IMR-90 (cell line): Measurements from ENCODE around the gene OR9A2. TPM values are rescaled to one million over a fixed set of nuclear protein-coding genes. Genes with fewer than 3 reads are reported as not detected.

Source experiments
- ATAC-seq: fragments of 200-7000 bp; cut with Tn5 transposase; 2 replicates; pipeline ENCODE4 v1.9.1; 2020; ENCODE audit warnings: low read depth, mild to moderate bottlenecking, moderate library complexity
- BruUV-seq: library from RNA; stranded (reverse); fragments of 400-500 nt; replicated peaks from 2 replicates; lab custom pipeline; 2021; lab: Mats Ljungman, UMichigan
- CTCF ChIA-PET: fragments of 300-600 bp; formaldehyde crosslinking; extraction: SDS; loops from one replicate; lab custom pipeline; 2021; ENCODE audit warnings: antibody characterized with exemption; lab: Yijun Ruan, JAX
- POLR2A ChIA-PET: fragments of 300-600 bp; sonication (Branson Sonifier 250); formaldehyde crosslinking; loops from one replicate; lab custom pipeline; 2022; ENCODE audit warnings: antibody characterized with exemption; ENCODE audit not compliant: unreplicated experiment; lab: Charles Lee
- DNase-seq: peaks from one replicate; pipeline ENCODE4 v3.0.0; 2013
- H2AFZ ChIP-seq: replicated peaks from 2 replicates; pipeline ENCODE3; 2013; ENCODE audit warnings: low read length, mild to moderate bottlenecking; ENCODE audit not compliant: poor library complexity
- H2AK5ac ChIP-seq: 2 replicates; pipeline ENCODE4 v1.6.1; 2013; ENCODE audit warnings: low read depth, low read length, inconsistent platforms
- H2AK9ac ChIP-seq: replicated peaks from 2 replicates; pipeline ENCODE3; 2013; ENCODE audit warnings: mild to moderate bottlenecking, low read depth, low read length, moderate library complexity; ENCODE audit not compliant: poor library complexity
- H2BK120ac ChIP-seq: 2 replicates; pipeline ENCODE4 v1.6.1; 2013; ENCODE audit warnings: low read depth, low read length, inconsistent platforms
- H2BK15ac ChIP-seq: 3 replicates; pipeline ENCODE4 v1.6.1; 2013; ENCODE audit warnings: low read depth, low read length, inconsistent platforms
- H2BK20ac ChIP-seq: 2 replicates; pipeline ENCODE4 v1.6.1; 2013; ENCODE audit warnings: low read depth, mild to moderate bottlenecking, inconsistent platforms, low read length, moderate library complexity
- H2BK5ac ChIP-seq: 2 replicates; pipeline ENCODE4 v1.6.1; 2013; ENCODE audit warnings: mild to moderate bottlenecking, low read depth, low read length, inconsistent platforms; ENCODE audit not compliant: poor library complexity, severe bottlenecking
- H3K14ac ChIP-seq: replicated peaks from 2 replicates; pipeline ENCODE4 v1.6.1; 2013; ENCODE audit warnings: low read depth, low read length, inconsistent platforms
- H3K18ac ChIP-seq: 2 replicates; pipeline ENCODE4 v1.6.1; 2013; ENCODE audit warnings: low read depth, low read length, control low read depth
- H3K23ac ChIP-seq: 2 replicates; pipeline ENCODE4 v1.6.1; 2013; ENCODE audit warnings: low read depth, low read length, inconsistent platforms
- H3K27ac ChIP-seq: 2 replicates; pipeline ENCODE4 v1.5.1; 2013; ENCODE audit warnings: mild to moderate bottlenecking, control low read depth, low read length; ENCODE audit not compliant: insufficient read depth
- H3K27me3 ChIP-seq: 2 replicates; pipeline ENCODE4 v1.6.1; 2013; ENCODE audit warnings: low read length; ENCODE audit not compliant: control insufficient read depth, insufficient read depth
- H3K36me3 ChIP-seq: 2 replicates; pipeline ENCODE4 v1.6.1; 2013; ENCODE audit warnings: low read length, mixed read lengths; ENCODE audit not compliant: control insufficient read depth, insufficient read depth
- H3K4ac ChIP-seq: 2 replicates; pipeline ENCODE4 v1.6.1; 2013; ENCODE audit warnings: low read depth, low read length, inconsistent platforms
- H3K4me1 ChIP-seq: 2 replicates; pipeline ENCODE4 v1.6.1; 2013; ENCODE audit warnings: low read length, mixed read lengths; ENCODE audit not compliant: control insufficient read depth, insufficient read depth
- H3K4me2 ChIP-seq: 2 replicates; pipeline ENCODE4 v1.6.1; 2013; ENCODE audit warnings: low read depth, mild to moderate bottlenecking, control low read depth, low read length, moderate library complexity
- H3K4me3 ChIP-seq: 2 replicates; pipeline ENCODE4 v1.5.1; 2013; ENCODE audit warnings: low read depth, mild to moderate bottlenecking, control low read depth, low read length, moderate library complexity; ENCODE audit not compliant: insufficient read depth
- H3K56ac ChIP-seq: 2 replicates; pipeline ENCODE4 v1.6.1; 2013; ENCODE audit warnings: low read length, inconsistent platforms; ENCODE audit not compliant: insufficient read depth; ENCODE audit errors: extremely low read depth
- H3K79me1 ChIP-seq, 2 experiments: 2 replicates each; pipeline ENCODE4 v1.6.1; 2013; ENCODE audit warnings: low read length in 2 of 2, inconsistent platforms in 1 of 2, low read depth in 1 of 2
- H3K9ac ChIP-seq: 2 replicates; pipeline ENCODE4 v1.6.1; 2013; ENCODE audit warnings: low read depth, low read length, control low read depth
- H3K9me1 ChIP-seq: 2 replicates; pipeline ENCODE4 v1.6.1; 2013; ENCODE audit warnings: low read length, inconsistent platforms; ENCODE audit not compliant: insufficient read depth
- H3K9me3 ChIP-seq: 2 replicates; pipeline ENCODE4 v1.6.1; 2013; ENCODE audit warnings: low read length; ENCODE audit not compliant: control insufficient read depth, insufficient read depth
- H4K20me1 ChIP-seq: 2 replicates; pipeline ENCODE4 v1.6.1; 2013; ENCODE audit warnings: low read length, inconsistent platforms; ENCODE audit not compliant: insufficient read depth
- H4K5ac ChIP-seq: 2 replicates; pipeline ENCODE4 v1.6.1; 2013; ENCODE audit warnings: mild to moderate bottlenecking, low read depth, low read length, control low read depth
- H4K8ac ChIP-seq, 2 experiments: 2 replicates each; pipeline ENCODE4 v1.6.1; 2013; ENCODE audit warnings: low read depth in 2 of 2, low read length in 2 of 2, control low read depth in 1 of 2, inconsistent platforms in 1 of 2
- H4K91ac ChIP-seq: 2 replicates; pipeline ENCODE4 v1.6.1; 2013; ENCODE audit warnings: low read depth, low read length, inconsistent platforms; ENCODE audit not compliant: insufficient read depth
- BHLHE40 ChIP-seq: fragments of 150-350 bp; IDR thresholded peaks from 2 replicates; pipeline ENCODE4 v1.6.1; 2016; ENCODE audit warnings: mild to moderate bottlenecking, low read depth, low read length
- RCOR1 ChIP-seq: IDR thresholded peaks from 2 replicates; pipeline ENCODE4 v1.6.1; 2012; ENCODE audit warnings: mild to moderate bottlenecking, low read length, improper control_type of control experiment; ENCODE audit not compliant: insufficient replicate concordance
- RFX5 ChIP-seq: IDR thresholded peaks from 2 replicates; pipeline ENCODE4 v1.8.0; 2012; ENCODE audit warnings: low read depth, mild to moderate bottlenecking, low read length, moderate library complexity
- WGBS, 2 experiments: methylation state at CpG; one replicate each; pipeline versions ENCODE4 v1.1.5 to v1.1.7; 2013; ENCODE audit warnings: missing lambda C conversion rate in 2 of 2; ENCODE audit not compliant: insufficient read length in 1 of 2; ENCODE audit errors: extremely low coverage in 2 of 2; 5-methylcytosine and 5-hydroxymethylcytosine counted together
- dilution Hi-C: fragments of 300-500 bp; cut with HindIII; formaldehyde crosslinking; loops from one replicate; pipeline ENCODE4 v1.14.3; 2018; ENCODE audit warnings: low sequenced_read_pairs; ENCODE audit not compliant: unreplicated experiment
- in situ Hi-C: fragments of 300-500 bp; cut with MboI; formaldehyde crosslinking; loops from 3 replicates; pipeline ENCODE4 v1.14.3; 2019; ENCODE audit warnings: low sequenced_read_pairs, inconsistent platforms, mixed read lengths
- intact Hi-C: fragments of 100-400 bp; cut with micrococcal nuclease; formaldehyde crosslinking; loops from 2 replicates; pipeline ENCODE4 v1.10.0; 2022
- polyA plus RNA-seq, 3 experiments: library from polyadenylated mRNA; depleted of rRNA; stranded (reverse); fragments of >200 nt; gene quantifications; 2 replicates each; pipeline ENCODE4 v1.2.3, GENCODE V29; 2012; ENCODE audit warnings: low replicate concordance in 1 of 3
- total RNA-seq: library from RNA; depleted of rRNA; stranded (reverse); fragments of >200 nt; gene quantifications from 2 replicates; pipeline ENCODE4 v1.2.3, GENCODE V29; 2012

Gene OR9A2
- total and polyA plus RNA-seq, 2 of the 4 experiments (the other 2 are of a cell fraction), result not detected

- Histone ChIP-seq H3K27ac (no peak overlapping the region), H3K4me1 (no peaks in the 10 kb centered on the region), H2AK5ac (no peak overlapping the region), H3K9me3 (no peaks in the 10 kb centered on the region; the same call in 1 of the 2 replicates), H2BK20ac (no peak overlapping the region), H3K9me1 (no peaks in the 10 kb centered on the region), H3K79me1 (no peaks in the 10 kb centered on the region), H3K4me3 (no peak overlapping the region), H4K8ac (no peak overlapping the region), H3K27me3 (no peaks in the 10 kb centered on the region), H3K4ac (no peak overlapping the region), H3K4me2 (no peak overlapping the region), H3K14ac (no peak overlapping the region), H4K20me1 (no peaks in the 10 kb centered on the region), H2BK15ac (no peak overlapping the region), H2AFZ (no peak overlapping the region), H2AK9ac (no peak overlapping the region), H4K91ac (no peak overlapping the region), H3K23ac (no peak overlapping the region), H3K18ac (no peak overlapping the region), H2BK120ac (no peak overlapping the region), H3K36me3 (no peaks in the 10 kb centered on the region), H2BK5ac (no peak overlapping the region), H3K9ac (no peak overlapping the region), H3K56ac (no peak overlapping the region), H4K5ac (no peak overlapping the region)
- ChIA-PET POLR2A (no interaction called here), CTCF (no interaction called here)
- dilution Hi-C loops, result no loop called here
- intact Hi-C loops, result no loop called here
- TF ChIP-seq BHLHE40 (no peak), RCOR1 (no peak), RFX5 (no peak)
- in situ Hi-C loops, result no loop called here
- DNase-seq, result no peak
- ATAC-seq, result no peak
- no TSS peak for BruUV-seq
- WGBS, 2 experiments, result no CpG with 5 or more reads among the region's 2 CpGs
These were observed 1.6 kb downstream of the OR9A2 start for GRCh38 chr7:143025371-143025770.
